ENCODE results near the gene PTGR3. TPM values are rescaled to one million over a fixed set of nuclear protein-coding genes. Genes with fewer than 3 reads are reported as not detected.

The PTGR3 gene
- total RNA-seq, 1 experiment from 2014 or later: 1.6 TPM

DNA sequence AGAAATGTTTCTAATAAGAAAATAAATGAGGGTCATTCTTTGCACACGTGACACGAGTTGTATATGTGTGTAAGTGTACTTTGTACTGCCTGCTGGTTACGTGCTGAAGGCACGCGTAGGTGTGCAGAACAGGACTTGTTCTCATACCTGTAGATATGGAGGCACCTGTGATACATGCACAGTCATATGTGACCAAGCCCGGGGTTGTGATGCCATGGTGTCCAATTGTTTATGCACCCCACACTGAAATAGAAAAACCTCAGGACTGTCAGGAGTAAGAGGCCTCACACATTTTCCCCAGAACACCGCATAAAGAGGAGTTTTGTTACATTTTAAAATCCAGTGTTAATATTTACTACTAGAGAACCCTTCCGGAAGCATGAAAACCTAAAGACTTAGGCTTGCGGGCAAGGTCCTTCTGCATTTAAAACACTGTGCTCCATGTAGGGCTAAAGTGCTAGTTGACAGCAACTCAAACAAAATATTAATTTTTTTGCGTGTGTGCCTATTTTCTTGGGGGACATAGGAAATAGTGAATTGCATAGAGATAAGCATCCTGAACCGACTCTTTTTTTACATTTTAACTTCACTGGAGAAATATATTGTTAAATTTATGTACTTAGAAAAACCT, 10.9 kb upstream of the PTGR3 start:
- H3K18ac ChIP-seq (ENCODE audit: insufficient read length, low read depth, low read length): no peak overlapping the region
- no peak overlapping the region for H4K8ac ChIP-seq (replicated peaks; ENCODE audit: insufficient read length, low read depth, low read length)
- H2BK12ac ChIP-seq (ENCODE audit: insufficient read length, low read depth, low read length): no peak overlapping the region
- H2BK5ac ChIP-seq (ENCODE audit: insufficient read length, low read length): no peak overlapping the region
- no peak overlapping the region for H3T11ph ChIP-seq (ENCODE audit: low read length)
- no peaks in the 10 kb centered on the region for H3K79me2 ChIP-seq (ENCODE audit: insufficient read depth, low read length)
- Mint-ChIP-seq H3K27ac (no peak overlapping the region), H3K36me3 (ENCODE audit: insufficient read depth in 1 of 3, low read depth in 3 of 3) (no peaks in the 10 kb centered on the region), H3K4me3 (no peak overlapping the region), H3K4me1 (peaks cover 4 to 5% of the 10 kb centered on the region in 2 experiments), H3K9me3 (no peaks in the 10 kb centered on the region), H3K27me3 (ENCODE audit: low read depth) (peaks cover 7% of the 10 kb centered on the region)
- H2BK20ac ChIP-seq (ENCODE audit: low read depth, low read length, poor library complexity, severe bottlenecking): no peak overlapping the region
- no peak overlapping the region for H3K23ac ChIP-seq (ENCODE audit: insufficient read length, low read depth, low read length)
- no peak for DNase-seq
- H4K91ac ChIP-seq (ENCODE audit: insufficient read length, low read depth, low read length): no peak overlapping the region
- H3K9ac ChIP-seq (ENCODE audit: extremely low read depth, insufficient read length, low read length): no peak overlapping the region
- H3K4me1 ChIP-seq (ENCODE audit: insufficient read depth, low read length): no peaks in the 10 kb centered on the region
- no peak overlapping the region for H2BK15ac ChIP-seq (ENCODE audit: low read depth, low read length)
- no peak overlapping the region for H3K4ac ChIP-seq (ENCODE audit: low read depth, low read length)
- H3K23me2 ChIP-seq (ENCODE audit: insufficient read length, low read depth, low read length, poor library complexity, severe bottlenecking): no peaks in the 10 kb centered on the region
- TF ChIP-seq, protein P1, sequence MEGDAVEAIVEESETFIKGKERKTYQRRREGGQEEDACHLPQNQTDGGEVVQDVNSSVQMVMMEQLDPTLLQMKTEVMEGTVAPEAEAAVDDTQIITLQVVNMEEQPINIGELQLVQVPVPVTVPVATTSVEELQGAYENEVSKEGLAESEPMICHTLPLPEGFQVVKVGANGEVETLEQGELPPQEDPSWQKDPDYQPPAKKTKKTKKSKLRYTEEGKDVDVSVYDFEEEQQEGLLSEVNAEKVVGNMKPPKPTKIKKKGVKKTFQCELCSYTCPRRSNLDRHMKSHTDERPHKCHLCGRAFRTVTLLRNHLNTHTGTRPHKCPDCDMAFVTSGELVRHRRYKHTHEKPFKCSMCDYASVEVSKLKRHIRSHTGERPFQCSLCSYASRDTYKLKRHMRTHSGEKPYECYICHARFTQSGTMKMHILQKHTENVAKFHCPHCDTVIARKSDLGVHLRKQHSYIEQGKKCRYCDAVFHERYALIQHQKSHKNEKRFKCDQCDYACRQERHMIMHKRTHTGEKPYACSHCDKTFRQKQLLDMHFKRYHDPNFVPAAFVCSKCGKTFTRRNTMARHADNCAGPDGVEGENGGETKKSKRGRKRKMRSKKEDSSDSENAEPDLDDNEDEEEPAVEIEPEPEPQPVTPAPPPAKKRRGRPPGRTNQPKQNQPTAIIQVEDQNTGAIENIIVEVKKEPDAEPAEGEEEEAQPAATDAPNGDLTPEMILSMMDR (conservative IDR thresholded peaks at IDR 0.05): no peak
- no peak overlapping the region for H2AFZ ChIP-seq (ENCODE audit: low read length)
- no peak overlapping the region for H3K56ac ChIP-seq (ENCODE audit: insufficient read length, low read depth, low read length)
- H3K9me3 ChIP-seq (ENCODE audit: control insufficient read depth, low read depth, low read length): no peaks in the 10 kb centered on the region
- no peak overlapping the region for H2BK120ac ChIP-seq (ENCODE audit: low read depth, low read length, poor library complexity, severe bottlenecking)
- WGBS (ENCODE audit: extremely low coverage, insufficient read length, low lambda C conversion rate): no CpG with 5 or more reads among the region's 11 CpGs
- H4K5ac ChIP-seq (ENCODE audit: insufficient read length, low read depth, low read length): no peak overlapping the region
- no peak overlapping the region for H3K4me2 ChIP-seq (ENCODE audit: insufficient read depth, insufficient read length, low read length)
- H3K14ac ChIP-seq (ENCODE audit: insufficient read depth, low read length): no peak overlapping the region
- H3K79me1 ChIP-seq (ENCODE audit: insufficient read depth, low read depth, low read length, poor library complexity, severe bottlenecking): no peaks in the 10 kb centered on the region
- H3K27ac ChIP-seq (ENCODE audit: insufficient read length, low read depth, low read length): no peak overlapping the region
- H2AK5ac ChIP-seq (ENCODE audit: insufficient read length, low read length): no peak overlapping the region
- no peaks in the 10 kb centered on the region for H4K20me1 ChIP-seq (ENCODE audit: control insufficient read depth, insufficient read depth, insufficient read length)
- H3K27me3 ChIP-seq (ENCODE audit: insufficient read depth, low read length): no peaks in the 10 kb centered on the region; the same call in 1 of the 2 replicates
